Lung (tissue), 12 donors: ENCODE data around the gene SND1. TPM values are rescaled to one million over a fixed set of nuclear protein-coding genes. Genes with fewer than 3 reads are reported as not detected.
A peak's percentile ranks its signal among the peaks of the same experiment; 100 is the strongest.

Experiments
- ATAC-seq: fragments of 200-7000 bp; cut with Tn5 transposase; one replicate; pipeline ENCODE4 v1.9.1; 2020; ENCODE audit warnings: moderate number of reproducible peaks; ENCODE audit not compliant: insufficient read depth, low FRiP score
- DNase-seq, 3 donors: peaks; one replicate each; pipeline ENCODE4 v3.0.0-alpha.2; 2013 to 2017
- H3K27ac ChIP-seq, 2 donors: one replicate each; pipeline ENCODE4 v1.5.1; 2013; ENCODE audit warnings: mild to moderate bottlenecking in 2 of 2, moderate library complexity in 2 of 2, control low read depth in 1 of 2, inconsistent platforms in 1 of 2, low read depth in 1 of 2, low read length in 1 of 2
- H3K27me3 ChIP-seq, 3 donors: one replicate each; pipeline ENCODE4 v1.5.1; 2013; ENCODE audit warnings: low read length in 2 of 3; ENCODE audit not compliant: control insufficient read depth in 3 of 3, insufficient read depth in 3 of 3
- H3K36me3 ChIP-seq, 4 donors: one replicate each; pipeline ENCODE4 v1.5.1; 2013; ENCODE audit warnings: low read length in 4 of 4, mild to moderate bottlenecking in 1 of 4, moderate library complexity in 1 of 4; ENCODE audit not compliant: control insufficient read depth in 4 of 4, insufficient read depth in 4 of 4
- H3K4me1 ChIP-seq, 5 donors: one replicate each; pipeline ENCODE4 v1.5.1; 2013; ENCODE audit warnings: low read length in 5 of 5, mild to moderate bottlenecking in 2 of 5, moderate library complexity in 1 of 5; ENCODE audit not compliant: control insufficient read depth in 5 of 5, insufficient read depth in 5 of 5
- H3K4me3 ChIP-seq: one replicate; pipeline ENCODE4 v1.5.1; 2013; ENCODE audit warnings: mild to moderate bottlenecking, control low read depth, moderate library complexity
- H3K9ac ChIP-seq, 2 donors: one replicate each; pipeline ENCODE4 v1.5.1; 2013; ENCODE audit warnings: low read length in 2 of 2, control low read depth in 1 of 2; ENCODE audit not compliant: insufficient read depth in 1 of 2
- H3K9me3 ChIP-seq, 4 donors: one replicate each; pipeline ENCODE4 v1.5.1; 2013; ENCODE audit warnings: low read length in 3 of 4, mild to moderate bottlenecking in 1 of 4, moderate library complexity in 1 of 4; ENCODE audit not compliant: control insufficient read depth in 4 of 4, insufficient read depth in 3 of 4
- WGBS, 2 donors: extraction: QIAGEN DNeasy Blood & Tissue Kit; methylation state at CpG; one replicate each; pipeline ENCODE4 v1.1.7; 2013; 5-methylcytosine and 5-hydroxymethylcytosine counted together
- polyA plus RNA-seq, 2 donors: library from polyadenylated mRNA; stranded (reverse); fragments of 200-250 nt; gene quantifications; one replicate each; pipeline ENCODE4 v1.2.1, GENCODE V29; 2013
- total RNA-seq, 2 donors: library from RNA; depleted of rRNA in 1 of 2; stranded (reverse); fragments of >200 nt in 1 of 2; gene quantifications; one replicate each; pipeline ENCODE4 v1.2.1, GENCODE V29; 2014 to 2021
- TF ChIP-seq, protein P1 (sequence below): IDR thresholded peaks from 2 replicates; pipeline ENCODE4 v1.5.1; 2012; ENCODE audit warnings: mild to moderate bottlenecking; ENCODE audit errors: control extremely low read depth, extremely low read depth
- donor health status: control.
- donor health status: control.
- donor health status: Bipolar disorder and iron deficiency.
- donor health status: healthy.
- donor health status: DM: yes; HTN: yes; CAD: no.

SND1 gene
- total and polyA plus RNA-seq, 4 donors, result 94.5 to 210 (median 137) TPM

DNA sequence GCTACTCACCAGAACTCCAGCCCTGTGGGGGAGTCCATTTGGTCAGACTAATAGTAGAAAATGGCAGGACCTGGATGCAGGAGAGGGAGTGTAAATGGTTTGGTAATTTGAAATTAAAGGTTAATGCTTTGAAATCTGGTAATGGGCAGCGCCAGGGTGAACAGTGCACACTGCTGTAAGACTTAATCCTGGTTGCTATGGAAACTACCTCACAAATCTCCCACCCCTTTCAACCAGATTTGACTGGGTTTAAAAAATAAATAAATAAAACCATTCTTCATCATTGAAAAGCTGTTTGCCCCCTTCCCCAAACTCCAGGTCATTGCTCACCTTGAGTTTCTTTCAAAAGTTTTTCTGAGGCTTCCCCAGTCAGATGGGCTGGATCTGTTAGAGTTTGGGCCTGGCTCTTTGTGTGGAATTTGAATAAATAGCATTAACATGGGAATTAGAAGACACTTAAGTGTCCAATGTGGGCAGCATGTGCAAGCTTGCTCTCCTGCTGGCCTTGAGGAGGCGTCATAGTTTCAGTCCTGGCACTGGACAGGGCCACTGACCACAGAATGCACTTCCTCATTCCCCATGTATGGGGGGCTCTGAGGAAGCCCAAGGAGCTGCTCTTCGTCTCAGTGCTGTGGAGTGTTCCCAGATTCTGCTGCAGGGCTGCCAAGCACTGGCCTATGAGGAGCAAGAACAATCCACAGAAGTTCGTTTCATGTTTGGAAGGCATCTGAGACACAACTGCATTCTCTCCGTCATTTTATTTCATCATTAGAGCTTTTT lies 288.6 kb downstream of the SND1 start:
- Histone ChIP-seq H3K9ac (no peak overlapping the region), H3K4me1 (peaks cover 0 to 23% (median 2%) of the 10 kb centered on the region in 5 donors), H3K27ac (no peak overlapping the region), H3K36me3 (no peaks in the 10 kb centered on the region), H3K4me3 (no peak overlapping the region), H3K27me3 (no peaks in the 10 kb centered on the region), H3K9me3 (no peaks in the 10 kb centered on the region)
- TF ChIP-seq, protein P1, sequence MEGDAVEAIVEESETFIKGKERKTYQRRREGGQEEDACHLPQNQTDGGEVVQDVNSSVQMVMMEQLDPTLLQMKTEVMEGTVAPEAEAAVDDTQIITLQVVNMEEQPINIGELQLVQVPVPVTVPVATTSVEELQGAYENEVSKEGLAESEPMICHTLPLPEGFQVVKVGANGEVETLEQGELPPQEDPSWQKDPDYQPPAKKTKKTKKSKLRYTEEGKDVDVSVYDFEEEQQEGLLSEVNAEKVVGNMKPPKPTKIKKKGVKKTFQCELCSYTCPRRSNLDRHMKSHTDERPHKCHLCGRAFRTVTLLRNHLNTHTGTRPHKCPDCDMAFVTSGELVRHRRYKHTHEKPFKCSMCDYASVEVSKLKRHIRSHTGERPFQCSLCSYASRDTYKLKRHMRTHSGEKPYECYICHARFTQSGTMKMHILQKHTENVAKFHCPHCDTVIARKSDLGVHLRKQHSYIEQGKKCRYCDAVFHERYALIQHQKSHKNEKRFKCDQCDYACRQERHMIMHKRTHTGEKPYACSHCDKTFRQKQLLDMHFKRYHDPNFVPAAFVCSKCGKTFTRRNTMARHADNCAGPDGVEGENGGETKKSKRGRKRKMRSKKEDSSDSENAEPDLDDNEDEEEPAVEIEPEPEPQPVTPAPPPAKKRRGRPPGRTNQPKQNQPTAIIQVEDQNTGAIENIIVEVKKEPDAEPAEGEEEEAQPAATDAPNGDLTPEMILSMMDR, result no peak
- peak; percentile 24 to 63 (median 47) for DNase-seq
- 78 to 86% methylated on average over 5 of the region's 5 CpGs for WGBS, 2 donors
- ATAC-seq, result no peak

DNA sequence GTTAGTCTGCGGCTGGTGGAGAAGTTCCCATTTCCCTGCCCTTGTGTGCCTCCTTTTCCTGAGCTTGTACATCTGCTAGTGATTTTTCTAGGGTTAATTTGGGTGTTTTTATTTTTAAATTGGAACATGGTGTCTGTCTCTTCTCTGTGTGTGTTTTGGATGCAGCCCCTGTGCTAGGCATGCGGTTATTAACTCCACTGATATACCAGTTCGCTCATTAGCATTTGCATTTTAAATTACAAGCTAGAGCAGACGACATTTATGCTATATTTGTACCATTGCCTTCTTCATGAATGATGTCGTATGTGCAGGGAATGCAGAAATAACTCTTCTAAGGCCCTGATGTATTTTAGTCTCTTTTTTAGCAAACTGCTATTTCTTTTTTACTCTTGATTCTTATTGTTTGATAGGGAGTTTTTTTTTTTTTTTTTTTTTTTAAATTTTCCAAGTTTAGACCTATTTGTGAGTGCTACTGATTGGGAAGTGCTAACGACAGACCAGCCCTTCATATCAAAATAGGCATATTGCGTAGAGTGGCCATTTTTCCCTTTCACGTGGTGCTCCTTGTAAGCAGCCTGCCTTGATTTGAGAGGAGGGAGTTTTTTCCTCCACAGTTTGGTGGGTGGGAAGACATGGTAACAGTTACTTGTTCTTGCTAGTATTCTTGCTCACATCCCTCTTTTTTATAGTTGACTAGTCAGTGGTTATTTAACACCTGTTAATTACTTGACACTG lies 289.6 kb downstream of the SND1 start:
- no peak for DNase-seq
- ATAC-seq, result no peak

DNA sequence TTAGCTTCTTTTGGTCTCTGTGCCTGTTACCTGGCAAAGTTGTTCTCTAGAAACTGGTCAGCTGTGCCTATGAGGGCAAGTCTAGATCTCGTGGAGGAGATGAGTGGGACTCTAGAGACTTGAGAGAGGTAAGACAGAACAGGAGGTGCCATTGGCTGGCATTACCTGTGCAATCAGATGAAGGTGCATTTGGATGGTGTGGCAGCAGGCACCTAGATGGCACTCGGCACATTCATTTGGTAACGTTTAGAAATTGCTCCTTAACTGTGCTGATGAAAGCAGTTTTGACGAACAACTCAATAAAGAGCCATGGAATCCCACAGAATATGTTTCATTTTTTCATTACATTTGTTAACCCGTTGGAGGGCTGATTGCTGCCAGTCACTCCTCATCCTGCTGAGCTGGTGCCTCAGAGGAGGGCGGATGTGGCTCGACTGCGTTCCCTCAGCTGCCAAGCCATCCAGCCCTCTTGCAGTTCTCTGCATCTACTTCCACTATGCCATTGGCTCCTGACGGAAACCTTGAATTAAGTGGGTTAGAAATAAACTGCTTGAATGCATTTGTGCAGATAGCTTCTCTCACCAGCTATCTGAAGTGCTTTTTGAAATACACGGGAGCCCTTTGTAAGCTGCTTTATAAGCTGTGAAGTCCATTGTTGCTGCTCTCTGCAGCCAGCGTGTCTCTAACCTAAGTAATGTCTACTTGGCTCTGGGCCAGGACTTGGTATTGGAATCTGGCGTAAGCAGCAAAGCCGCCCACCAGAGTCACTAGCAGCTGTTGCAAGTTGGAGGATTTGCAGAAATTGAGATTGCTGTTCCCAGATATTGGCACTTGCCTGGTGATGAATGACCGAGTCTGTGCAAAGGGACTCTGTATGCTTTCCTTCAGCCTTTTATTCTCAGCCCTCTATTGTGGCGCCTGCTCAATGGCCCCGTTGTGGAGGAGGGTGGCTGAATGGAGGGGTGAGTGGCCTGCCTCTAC lies 291.8 kb downstream of the SND1 start:
- TF ChIP-seq, protein P1, result no peak
- WGBS, 2 donors, result 82 to 90% methylated on average over 16 of the region's 16 CpGs
- H3K9ac ChIP-seq, result no peak overlapping the region
- DNase-seq, result peak; percentile 81 to 92 (median 92)
- peaks cover 0 to 37% (median 9%) of the 10 kb centered on the region in 5 donors for H3K4me1 ChIP-seq
- no peaks in the 10 kb centered on the region for H3K9me3 ChIP-seq
- ATAC-seq, result no peak
- no peaks in the 10 kb centered on the region for H3K36me3 ChIP-seq
- no peak overlapping the region for H3K27ac ChIP-seq
- H3K27me3 ChIP-seq, result no peaks in the 10 kb centered on the region
- H3K4me3 ChIP-seq, result no peak overlapping the region

More for the DNA sequence above, 289.6 kb downstream of the SND1 start:
- TF ChIP-seq, protein P1, result no peak
- no peaks in the 10 kb centered on the region for H3K27me3 ChIP-seq
- H3K9ac ChIP-seq, result no peak overlapping the region
- no peaks in the 10 kb centered on the region for H3K36me3 ChIP-seq
- H3K4me1 ChIP-seq, result peaks cover 0 to 26% (median 2%) of the 10 kb centered on the region in 5 donors
- H3K4me3 ChIP-seq, result no peak overlapping the region
- H3K27ac ChIP-seq, result no peak overlapping the region
- no peaks in the 10 kb centered on the region for H3K9me3 ChIP-seq
- 96 to 98% methylated on average over 8 of the region's 8 CpGs for WGBS, 2 donors
